ENCODE data around the gene SLC35B4. TPM values are rescaled to one million over a fixed set of nuclear protein-coding genes. Genes with fewer than 3 reads are reported as not detected.

SLC35B4 gene
- total RNA-seq, 4 donors from 2014 or later: 4.5 to 13.2 (median 10.2) TPM

DNA sequence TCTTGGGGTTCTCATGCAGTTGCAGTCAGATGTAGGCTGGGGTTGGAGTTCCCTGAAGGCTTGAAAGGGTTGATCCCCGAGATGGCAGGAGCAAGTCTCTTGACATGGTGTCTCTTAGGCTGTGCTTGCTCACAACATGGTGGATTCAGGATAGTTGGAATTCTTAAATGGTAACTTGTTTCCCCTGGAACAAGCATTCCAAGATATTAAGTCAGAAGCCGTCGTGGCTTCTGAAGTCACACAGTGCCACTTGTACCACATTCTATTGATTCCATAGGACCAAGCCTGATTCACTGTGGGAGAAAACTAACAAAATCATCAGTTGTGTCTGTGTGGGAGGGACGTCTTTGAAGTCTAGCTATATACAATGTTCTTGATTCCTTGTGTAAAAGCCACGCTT is 3.5 kb upstream of the SLC35B4 start:
- TF ChIP-seq, protein P1, sequence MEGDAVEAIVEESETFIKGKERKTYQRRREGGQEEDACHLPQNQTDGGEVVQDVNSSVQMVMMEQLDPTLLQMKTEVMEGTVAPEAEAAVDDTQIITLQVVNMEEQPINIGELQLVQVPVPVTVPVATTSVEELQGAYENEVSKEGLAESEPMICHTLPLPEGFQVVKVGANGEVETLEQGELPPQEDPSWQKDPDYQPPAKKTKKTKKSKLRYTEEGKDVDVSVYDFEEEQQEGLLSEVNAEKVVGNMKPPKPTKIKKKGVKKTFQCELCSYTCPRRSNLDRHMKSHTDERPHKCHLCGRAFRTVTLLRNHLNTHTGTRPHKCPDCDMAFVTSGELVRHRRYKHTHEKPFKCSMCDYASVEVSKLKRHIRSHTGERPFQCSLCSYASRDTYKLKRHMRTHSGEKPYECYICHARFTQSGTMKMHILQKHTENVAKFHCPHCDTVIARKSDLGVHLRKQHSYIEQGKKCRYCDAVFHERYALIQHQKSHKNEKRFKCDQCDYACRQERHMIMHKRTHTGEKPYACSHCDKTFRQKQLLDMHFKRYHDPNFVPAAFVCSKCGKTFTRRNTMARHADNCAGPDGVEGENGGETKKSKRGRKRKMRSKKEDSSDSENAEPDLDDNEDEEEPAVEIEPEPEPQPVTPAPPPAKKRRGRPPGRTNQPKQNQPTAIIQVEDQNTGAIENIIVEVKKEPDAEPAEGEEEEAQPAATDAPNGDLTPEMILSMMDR (IDR thresholded peaks at IDR 0.05; ENCODE audit: low read depth): no peak

- TF ChIP-seq, protein P1 (IDR thresholded peaks at IDR 0.05; ENCODE audit: low read depth): no peak
These were observed 1.7 kb upstream of the SLC35B4 start for GRCh38 chr7:134318443-134318842.

DNA sequence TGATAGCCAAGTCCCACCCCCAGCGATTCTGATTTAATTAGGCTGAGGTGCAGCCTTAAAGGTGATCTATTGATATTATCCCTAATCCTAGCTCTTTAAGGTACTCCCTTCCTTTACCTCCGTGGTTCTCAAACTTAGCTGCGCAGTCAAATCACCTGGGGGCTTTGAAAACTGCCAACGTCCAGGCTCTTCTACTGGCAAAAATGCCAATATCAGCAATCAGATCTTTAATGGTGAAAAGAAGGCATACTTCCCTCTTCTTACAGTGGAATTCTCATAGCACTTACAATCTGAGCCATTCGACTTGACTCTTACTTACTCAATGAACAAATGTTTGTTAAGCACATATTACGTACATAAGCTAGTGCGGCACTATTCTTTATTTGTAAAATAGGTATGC is 704 bp upstream of the SLC35B4 start:
- TF ChIP-seq, protein P1 (IDR thresholded peaks at IDR 0.05; ENCODE audit: low read depth): no peak

- TF ChIP-seq, protein P1 (IDR thresholded peaks at IDR 0.05; ENCODE audit: low read depth): no peak
These were observed 821 bp downstream of the SLC35B4 start for GRCh38 chr7:134315679-134316538.

DNA sequence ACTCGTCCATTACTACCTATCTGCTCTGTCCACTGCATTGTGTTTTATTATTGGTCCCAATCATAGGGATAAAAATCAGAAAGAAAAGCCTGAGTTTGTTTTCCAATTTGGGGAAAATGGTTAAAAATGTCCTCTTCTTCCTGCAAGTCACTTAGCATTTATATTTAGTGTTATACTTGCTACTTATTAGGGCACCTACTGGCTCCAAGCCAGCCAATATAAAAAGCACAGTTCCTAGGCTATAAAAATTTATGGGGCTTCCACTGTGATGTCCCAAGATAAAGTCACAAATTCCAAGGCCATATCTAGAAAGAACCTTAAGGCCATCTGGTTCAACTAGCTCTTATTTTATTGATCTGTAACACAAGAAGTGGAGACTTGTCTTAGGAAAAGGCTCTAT is 3.2 kb downstream of the SLC35B4 start:
- TF ChIP-seq, protein P1 (IDR thresholded peaks at IDR 0.05; ENCODE audit: low read depth): no peak

GRCh38 chr7:134312717-134313116 is 4.0 kb downstream of the SLC35B4 start:
- TF ChIP-seq, protein P1 (IDR thresholded peaks at IDR 0.05; ENCODE audit: low read depth): no peak

DNA sequence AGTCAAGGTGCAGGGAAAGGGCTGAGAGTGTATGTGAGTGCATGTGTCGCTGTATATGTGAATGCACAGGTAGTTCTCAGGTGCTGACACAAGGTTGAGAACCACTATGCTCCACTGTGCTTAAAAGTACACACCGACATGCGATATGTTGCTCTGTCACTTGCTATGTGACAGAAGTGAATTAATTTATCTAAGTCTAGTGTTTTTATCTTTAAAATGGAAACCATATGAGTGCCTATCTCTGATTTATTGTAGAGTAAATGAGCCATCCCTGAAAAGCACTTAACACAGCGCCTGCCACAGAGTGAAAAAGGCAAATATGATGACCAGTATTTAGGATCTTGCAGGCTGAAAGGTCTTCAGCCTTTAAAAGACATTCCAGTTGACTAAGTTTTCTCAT is 4.9 kb downstream of the SLC35B4 start:
- TF ChIP-seq, protein P1 (IDR thresholded peaks at IDR 0.05; ENCODE audit: low read depth): no peak
